GM18520 (cell line): Measurements from ENCODE around the gene BEND4.
"Not testable (repeated sequence)": the region's sequence is repeated elsewhere in the genome, so short reads cannot be mapped to it uniquely, and the experiment has no call there.

ENCODE experiments used
- ATAC-seq: cut with Tn5 transposase; IDR thresholded peaks from one replicate; pipeline ENCODE4 v1.9.1; 2021; ENCODE audit not compliant: unreplicated experiment

Gene BEND4

GRCh38 chr4:42152507-42153504 lies at the start of gene BEND4:
BEND4 (minus strand) TSS chr4:42152655; CDS start chr4:42152143, 512 bp downstream.
- peak; percentile 6 for ATAC-seq

GRCh38 chr4:42197341-42197740 lies 44.9 kb upstream of the BEND4 start:
- ATAC-seq = no peak

GRCh38 chr4:42172921-42173320 lies 20.5 kb upstream of the BEND4 start:
- no peak for ATAC-seq

- no peak for ATAC-seq
Observed at GRCh38 chr4:42172128-42172790, 19.8 kb upstream of the BEND4 start.

GRCh38 chr4:42167709-42168108 lies 15.3 kb upstream of the BEND4 start:
- peak; percentile 100 for ATAC-seq

- not testable (repeated sequence) for ATAC-seq
Observed at GRCh38 chr4:42166186-42166585, 13.7 kb upstream of the BEND4 start.

GRCh38 chr4:42159271-42160001 lies 7.0 kb upstream of the BEND4 start:
- no peak for ATAC-seq

- ATAC-seq = peak; percentile 39
Observed at GRCh38 chr4:42151568-42152506, 618 bp downstream of the BEND4 start.

GRCh38 chr4:42150653-42151567 lies 1.5 kb downstream of the BEND4 start:
- peak; percentile 12 for ATAC-seq

- ATAC-seq = peak; percentile 29
Observed at GRCh38 chr4:42149004-42149403, 3.5 kb downstream of the BEND4 start.

- no peak for ATAC-seq
Observed at GRCh38 chr4:42148425-42148824, 4.0 kb downstream of the BEND4 start.

- no peak for ATAC-seq
Observed at GRCh38 chr4:42144028-42144427, 8.4 kb downstream of the BEND4 start.

GRCh38 chr4:42142591-42142990 lies 9.9 kb downstream of the BEND4 start:
- no peak for ATAC-seq

GRCh38 chr4:42136371-42136770 lies 16.1 kb downstream of the BEND4 start:
- ATAC-seq = no peak

GRCh38 chr4:42133006-42133405 lies 19.4 kb downstream of the BEND4 start:
- no peak for ATAC-seq

- no peak for ATAC-seq
Observed at GRCh38 chr4:42132099-42132498, 20.4 kb downstream of the BEND4 start.

GRCh38 chr4:42123071-42123644 lies 29.3 kb downstream of the BEND4 start:
- ATAC-seq = no peak

- ATAC-seq = no peak
Observed at GRCh38 chr4:42122237-42122636, 30.2 kb downstream of the BEND4 start.

GRCh38 chr4:42119886-42120285 lies 32.6 kb downstream of the BEND4 start:
- no peak for ATAC-seq
